C4-2B (cell line): ENCODE measurements around the gene TOR3A.

Experiments used
- CTCF ChIP-seq: fragments of 450-650 bp; conservative IDR thresholded peaks from 2 replicates; pipeline ENCODE4 v1.5.1; 2017; ENCODE audit warnings: mild to moderate bottlenecking
- ZFX ChIP-seq: fragments of 450-650 bp; IDR thresholded peaks from 2 replicates; pipeline ENCODE4 v1.6.1; 2017

GRCh38 chr1:179119513-179119912 lies 37.6 kb downstream of the TOR3A start:
- TF ChIP-seq CTCF (no peak), ZFX (no peak)
